ENCODE results near the gene GGA3.

DNA sequence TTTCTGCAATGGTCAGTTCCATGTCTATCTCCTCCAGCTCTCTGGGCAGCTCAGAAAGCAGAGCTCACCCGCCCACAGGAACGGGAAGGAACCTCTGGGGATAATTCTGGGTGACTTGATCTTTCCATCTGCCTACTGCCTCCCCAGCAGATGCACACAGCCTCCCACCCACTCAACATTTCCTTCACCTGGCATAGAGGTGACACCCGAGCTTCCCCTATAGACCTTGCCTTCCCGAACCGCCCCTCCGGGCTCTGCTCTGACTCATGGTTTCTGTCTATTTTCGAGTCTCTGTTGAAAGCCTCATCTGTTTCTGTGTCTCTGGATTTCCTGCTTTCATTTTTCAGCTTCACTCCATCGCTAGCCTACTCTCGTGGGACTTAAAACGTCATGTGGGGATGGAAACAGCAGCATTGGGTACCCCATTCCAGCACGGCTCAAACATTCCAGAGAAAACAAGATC is 11.4 kb downstream of the GGA3 start:
- TF ChIP-seq, protein P1, sequence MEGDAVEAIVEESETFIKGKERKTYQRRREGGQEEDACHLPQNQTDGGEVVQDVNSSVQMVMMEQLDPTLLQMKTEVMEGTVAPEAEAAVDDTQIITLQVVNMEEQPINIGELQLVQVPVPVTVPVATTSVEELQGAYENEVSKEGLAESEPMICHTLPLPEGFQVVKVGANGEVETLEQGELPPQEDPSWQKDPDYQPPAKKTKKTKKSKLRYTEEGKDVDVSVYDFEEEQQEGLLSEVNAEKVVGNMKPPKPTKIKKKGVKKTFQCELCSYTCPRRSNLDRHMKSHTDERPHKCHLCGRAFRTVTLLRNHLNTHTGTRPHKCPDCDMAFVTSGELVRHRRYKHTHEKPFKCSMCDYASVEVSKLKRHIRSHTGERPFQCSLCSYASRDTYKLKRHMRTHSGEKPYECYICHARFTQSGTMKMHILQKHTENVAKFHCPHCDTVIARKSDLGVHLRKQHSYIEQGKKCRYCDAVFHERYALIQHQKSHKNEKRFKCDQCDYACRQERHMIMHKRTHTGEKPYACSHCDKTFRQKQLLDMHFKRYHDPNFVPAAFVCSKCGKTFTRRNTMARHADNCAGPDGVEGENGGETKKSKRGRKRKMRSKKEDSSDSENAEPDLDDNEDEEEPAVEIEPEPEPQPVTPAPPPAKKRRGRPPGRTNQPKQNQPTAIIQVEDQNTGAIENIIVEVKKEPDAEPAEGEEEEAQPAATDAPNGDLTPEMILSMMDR (conservative IDR thresholded peaks at IDR 0.05), result no peak
- no peak for TF ChIP-seq EZH2 (IDR thresholded peaks at IDR 0.05; ENCODE audit: low read depth)
